Gastrocnemius medialis (tissue), 4 donors: ENCODE measurements around the gene DDX11.
"Not testable (repeated sequence)": the region's sequence is repeated elsewhere in the genome, so short reads cannot be mapped to it uniquely, and the experiment has no call there.

Source experiments
- CTCF ChIP-seq, 5 experiments: fragments of 450-650 bp in 3 of 5; fragments of 200-600 bp in 2 of 5; sonication (generic) in 2 of 5; IDR thresholded peaks in 4 of 5; conservative IDR thresholded peaks in 1 of 5; 1 replicate in 4 of 5; 2 replicates in 1 of 5; pipeline ENCODE4 v1.5.1; 2016 to 2019; ENCODE audit warnings: antibody characterized with exemption in 5 of 5, mild to moderate bottlenecking in 3 of 5, moderate library complexity in 3 of 5
- POLR2A ChIP-seq, 2 donors: fragments of 450-650 bp; IDR thresholded peaks; one replicate each; pipeline ENCODE4 v1.6.1; 2017; ENCODE audit warnings: antibody characterized with exemption in 2 of 2, mild to moderate bottlenecking in 2 of 2, moderate library complexity in 2 of 2

DNA sequence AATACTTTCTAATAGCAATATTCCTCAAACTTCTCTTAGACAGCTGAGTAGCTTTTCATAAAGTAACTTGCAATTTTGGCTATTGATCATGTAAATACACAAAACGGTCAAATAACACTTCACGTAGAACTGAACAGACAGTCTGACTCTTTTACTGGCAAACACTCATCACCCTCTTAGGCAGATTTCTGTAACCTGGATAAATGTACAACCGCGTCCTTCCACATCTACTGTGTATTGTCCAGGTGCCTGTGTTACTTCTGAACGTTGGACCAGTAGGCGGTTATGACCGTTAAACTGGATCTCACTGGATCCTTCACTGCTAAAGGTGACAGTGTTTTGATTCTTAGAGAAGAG, 43.2 kb downstream of the DDX11 start:
- not testable (repeated sequence) for TF ChIP-seq CTCF (IDR thresholded peaks at IDR 0.05 in 4 of 5, conservative IDR thresholded peaks at IDR 0.05 in 1 of 5); POLR2A (IDR thresholded peaks at IDR 0.05)
